ENCODE results near the gene KDM7A. TPM values are rescaled to one million over a fixed set of nuclear protein-coding genes. Genes with fewer than 3 reads are reported as not detected.

The KDM7A gene
- total RNA-seq, 3 donors from 2014 or later, result 6.3 to 9.5 (median 7.4) TPM

DNA sequence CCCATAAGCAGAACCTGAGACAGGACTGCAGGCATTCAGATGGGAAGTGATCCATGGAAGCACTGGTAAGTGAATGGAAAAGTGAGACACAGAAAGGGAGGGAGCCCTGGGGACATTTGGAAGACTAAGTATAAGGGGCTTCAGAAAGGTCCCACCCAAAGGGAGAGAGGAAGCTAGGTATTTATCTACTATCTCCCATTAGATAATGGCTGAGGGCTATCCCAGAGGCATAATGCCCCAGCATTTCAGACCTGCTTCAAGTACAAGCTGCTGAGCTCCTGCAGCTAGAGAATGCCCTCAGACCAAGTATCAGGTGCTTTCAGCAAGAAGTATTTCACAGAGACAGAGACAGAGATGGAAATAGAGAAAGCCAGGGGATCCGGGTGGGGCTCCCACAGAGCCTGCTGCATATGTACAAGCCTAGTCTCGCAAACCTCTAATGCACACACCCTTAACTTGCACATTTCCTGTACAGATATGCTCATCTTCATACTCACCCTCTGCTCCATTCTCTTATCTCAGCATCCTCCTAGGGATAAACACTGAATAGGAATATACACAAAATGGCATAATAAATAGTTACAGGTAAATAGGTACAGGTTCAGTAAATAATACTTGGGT, 20.2 kb downstream of the KDM7A start:
- no peaks in the 10 kb centered on the region for H3K27me3 Mint-ChIP-seq (ENCODE audit: low read depth)
- peaks cover 56% of the 10 kb centered on the region for H3K4me1 Mint-ChIP-seq (ENCODE audit: low read depth)
- no peak for DNase-seq
- H3K4me3 Mint-ChIP-seq, result no peak overlapping the region
- ATAC-seq, result no peak
- no peaks in the 10 kb centered on the region for H3K9me3 Mint-ChIP-seq
- H3K36me3 Mint-ChIP-seq (ENCODE audit: insufficient read depth), result peaks cover 17% of the 10 kb centered on the region

DNA sequence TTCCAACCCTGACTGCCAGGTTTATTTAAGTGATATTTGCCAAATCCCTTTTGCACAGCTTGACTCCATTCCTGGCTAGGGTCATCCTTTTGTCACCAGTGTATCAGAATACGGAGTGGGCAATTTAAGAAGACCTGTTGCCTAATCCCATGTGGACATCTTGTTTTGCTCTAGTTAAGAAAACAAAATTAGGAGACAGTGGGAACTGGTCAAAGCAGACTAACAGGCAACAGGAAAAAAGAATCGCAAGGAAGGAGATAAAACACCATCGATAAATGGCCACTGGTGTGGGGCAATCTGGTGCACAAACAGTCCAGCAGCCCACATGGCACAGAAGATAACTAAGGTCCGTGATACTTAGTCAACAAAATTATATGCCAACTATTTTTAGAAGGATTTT, 21.4 kb downstream of the KDM7A start:
- Mint-ChIP-seq H3K27me3 (ENCODE audit: low read depth) (no peaks in the 10 kb centered on the region), H3K4me3 (no peak overlapping the region), H3K9me3 (no peaks in the 10 kb centered on the region), H3K36me3 (ENCODE audit: insufficient read depth) (peaks cover 17% of the 10 kb centered on the region), H3K4me1 (ENCODE audit: low read depth) (peaks cover 52% of the 10 kb centered on the region)
- no peak for ATAC-seq
- no peak for DNase-seq

DNA sequence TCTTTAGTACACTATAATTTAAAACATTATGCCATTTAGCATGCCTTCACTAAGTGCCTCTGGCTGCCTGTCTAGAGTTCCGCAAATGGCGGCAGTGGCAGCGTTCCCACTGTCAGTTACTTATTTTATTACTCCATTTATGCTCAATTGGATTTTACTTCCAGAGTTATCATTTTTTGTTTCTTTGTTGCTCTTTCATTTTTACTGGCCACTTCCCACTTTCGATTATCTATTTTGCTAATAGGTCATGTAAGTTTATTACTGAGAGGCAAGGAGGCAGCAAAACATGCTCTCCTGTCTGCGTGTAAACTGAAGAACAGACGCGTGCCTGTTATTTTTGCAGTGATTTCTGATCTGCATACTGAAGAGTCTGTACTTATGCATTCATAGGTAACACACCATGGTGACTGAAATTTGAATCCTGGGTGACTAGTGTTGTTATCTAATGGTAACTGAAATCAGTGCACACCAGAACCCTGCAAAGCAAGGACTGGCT, 23.1 kb downstream of the KDM7A start:
- Mint-ChIP-seq H3K4me3 (no peak overlapping the region), H3K9me3 (no peaks in the 10 kb centered on the region), H3K36me3 (ENCODE audit: insufficient read depth) (peaks cover 18% of the 10 kb centered on the region), H3K27me3 (ENCODE audit: low read depth) (no peaks in the 10 kb centered on the region), H3K4me1 (ENCODE audit: low read depth) (peaks cover 60% of the 10 kb centered on the region)
- no peak for ATAC-seq
- DNase-seq, result no peak

DNA sequence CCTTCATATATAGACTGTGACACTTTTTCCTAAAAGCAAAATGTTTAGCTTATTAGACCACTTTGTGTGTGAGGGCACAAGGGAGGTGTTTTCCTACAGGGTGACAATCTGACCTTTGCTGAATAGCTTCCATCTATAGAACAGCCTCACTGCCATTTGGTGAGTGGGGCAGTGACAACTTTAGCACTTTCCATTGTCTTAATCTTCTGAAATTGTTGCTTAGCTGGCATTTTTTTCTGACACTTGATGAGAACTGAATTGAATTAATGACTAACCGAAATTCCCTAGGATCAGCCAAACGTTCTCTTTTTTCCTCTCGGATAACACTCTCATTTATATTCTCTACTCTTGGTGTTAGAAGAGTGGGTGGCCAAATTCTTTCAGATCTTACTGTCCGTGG, 30.2 kb downstream of the KDM7A start:
- Mint-ChIP-seq H3K4me1 (ENCODE audit: low read depth) (peaks cover 64% of the 10 kb centered on the region), H3K27me3 (ENCODE audit: low read depth) (no peaks in the 10 kb centered on the region), H3K9me3 (peaks cover 11% of the 10 kb centered on the region), H3K36me3 (ENCODE audit: insufficient read depth) (peaks cover 32% of the 10 kb centered on the region), H3K4me3 (no peak overlapping the region)
- no peak for DNase-seq
- ATAC-seq, result no peak

DNA sequence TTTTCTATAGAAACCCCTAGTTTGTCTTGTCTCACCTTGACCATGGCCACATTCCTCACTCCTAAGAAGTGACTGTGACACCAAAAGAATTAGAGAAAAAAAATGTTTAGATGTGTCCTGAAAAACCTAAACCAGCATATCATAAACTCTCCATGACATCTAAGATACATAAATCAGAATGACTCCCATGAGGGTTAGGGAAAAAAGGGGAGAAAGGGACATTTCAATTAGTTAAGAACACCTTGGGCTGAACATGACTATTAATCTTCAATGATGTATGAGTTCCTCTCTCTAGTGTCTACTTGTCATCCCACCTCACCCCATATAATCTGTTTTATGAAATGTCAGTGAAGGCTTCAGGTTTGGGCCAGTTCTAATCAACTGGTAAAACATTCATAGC, 31.1 kb downstream of the KDM7A start:
- no peak for ATAC-seq
- Mint-ChIP-seq H3K4me3 (no peak overlapping the region), H3K9me3 (peaks cover 11% of the 10 kb centered on the region), H3K4me1 (ENCODE audit: low read depth) (peaks cover 64% of the 10 kb centered on the region), H3K36me3 (ENCODE audit: insufficient read depth) (peaks cover 36% of the 10 kb centered on the region), H3K27me3 (ENCODE audit: low read depth) (no peaks in the 10 kb centered on the region)
- no peak for DNase-seq

DNA sequence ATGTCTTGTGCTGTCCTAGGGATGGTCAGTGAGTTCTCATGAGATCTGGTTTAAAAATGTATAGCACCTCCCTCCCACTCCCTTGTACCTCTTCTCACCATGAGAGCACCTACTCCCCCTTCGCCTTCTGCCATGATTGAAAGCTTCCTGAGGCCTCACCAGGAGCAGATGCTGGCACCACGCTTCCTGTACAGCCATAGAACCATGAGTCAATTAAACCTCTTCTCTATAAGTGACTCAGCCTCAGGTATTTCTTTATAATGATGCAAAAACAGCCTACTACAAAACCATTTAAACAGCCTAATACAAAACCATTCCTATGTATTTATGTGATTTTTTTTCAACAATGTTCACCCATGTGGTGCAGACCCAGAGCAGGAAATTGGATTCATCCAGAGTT, 32.0 kb downstream of the KDM7A start:
- Mint-ChIP-seq H3K4me1 (ENCODE audit: low read depth) (peaks cover 62% of the 10 kb centered on the region), H3K9me3 (peaks cover 11% of the 10 kb centered on the region), H3K27me3 (ENCODE audit: low read depth) (no peaks in the 10 kb centered on the region), H3K4me3 (no peak overlapping the region), H3K36me3 (ENCODE audit: insufficient read depth) (peaks cover 36% of the 10 kb centered on the region)
- ATAC-seq (peak in 1 of 2 donors; percentile 18), DNase-seq (no peak)

DNA sequence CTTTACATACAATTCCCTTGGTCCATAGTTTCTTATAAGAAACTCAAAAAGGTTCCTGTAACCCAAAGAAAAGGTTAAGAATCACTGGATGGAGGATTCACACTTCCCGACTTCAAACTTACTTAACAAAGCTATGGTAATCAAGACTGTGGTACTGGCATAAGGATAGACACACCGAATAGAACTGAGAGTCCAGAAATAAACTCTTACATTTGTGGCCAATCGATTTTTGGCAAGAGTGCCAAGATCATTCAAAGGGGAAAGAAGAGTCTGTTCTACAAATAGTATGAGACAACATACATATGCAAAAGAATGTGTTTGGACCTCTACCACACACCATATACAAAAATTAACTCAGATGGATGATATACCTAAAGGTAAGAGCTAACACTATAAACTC, 32.8 kb downstream of the KDM7A start:
- Mint-ChIP-seq H3K4me1 (ENCODE audit: low read depth) (peaks cover 59% of the 10 kb centered on the region), H3K4me3 (no peak overlapping the region), H3K36me3 (ENCODE audit: insufficient read depth) (peaks cover 34% of the 10 kb centered on the region), H3K27me3 (ENCODE audit: low read depth) (no peaks in the 10 kb centered on the region), H3K9me3 (peaks cover 11% of the 10 kb centered on the region)
- DNase-seq, result no peak
- no peak for ATAC-seq

DNA sequence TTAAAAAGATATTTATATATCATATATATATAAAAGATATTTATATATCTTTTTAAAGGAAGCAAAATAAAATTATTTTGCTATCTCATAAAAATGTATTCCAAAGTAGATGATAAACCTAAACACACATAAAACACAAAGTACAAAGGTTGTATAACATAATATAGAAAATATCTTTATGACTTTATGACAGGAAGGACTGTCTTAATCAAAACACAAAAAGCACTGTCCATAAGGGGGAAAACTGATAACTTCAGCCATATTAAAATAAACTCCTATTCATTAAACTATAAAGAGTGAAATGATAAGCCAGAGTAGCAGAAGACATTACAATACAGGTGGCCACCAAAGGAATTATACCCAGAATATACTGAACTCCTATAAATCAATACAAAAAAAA, 34.8 kb downstream of the KDM7A start:
- Mint-ChIP-seq H3K4me3 (no peak overlapping the region), H3K27me3 (ENCODE audit: low read depth) (no peaks in the 10 kb centered on the region), H3K9me3 (peaks cover 11% of the 10 kb centered on the region), H3K36me3 (ENCODE audit: insufficient read depth) (peaks cover 32% of the 10 kb centered on the region), H3K4me1 (ENCODE audit: low read depth) (peaks cover 53% of the 10 kb centered on the region)
- ATAC-seq (no peak), DNase-seq (no peak)

DNA sequence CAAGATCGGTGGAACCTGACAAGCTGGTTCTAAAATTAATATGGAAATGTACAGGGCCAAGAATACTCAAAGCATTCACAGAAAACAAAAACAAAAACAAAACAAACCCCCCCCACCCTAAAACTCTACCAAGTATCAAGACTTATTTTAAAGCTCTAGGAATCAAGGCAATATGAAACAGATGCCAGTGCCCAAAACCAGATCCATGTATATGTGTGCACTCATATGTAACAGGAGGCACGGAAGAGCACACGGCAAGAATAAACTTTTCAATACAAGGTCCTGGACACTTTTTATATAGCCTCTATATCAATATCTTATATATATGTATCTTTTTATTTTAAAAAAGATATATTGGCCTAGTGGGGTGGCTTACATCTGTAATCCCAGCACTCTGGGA, 35.5 kb downstream of the KDM7A start:
- H3K36me3 Mint-ChIP-seq (ENCODE audit: insufficient read depth), result peaks cover 25% of the 10 kb centered on the region
- ATAC-seq, result no peak
- peaks cover 46% of the 10 kb centered on the region for H3K4me1 Mint-ChIP-seq (ENCODE audit: low read depth)
- H3K4me3 Mint-ChIP-seq, result no peak overlapping the region
- DNase-seq, result no peak
- H3K9me3 Mint-ChIP-seq, result peaks cover 11% of the 10 kb centered on the region
- no peaks in the 10 kb centered on the region for H3K27me3 Mint-ChIP-seq (ENCODE audit: low read depth)

DNA sequence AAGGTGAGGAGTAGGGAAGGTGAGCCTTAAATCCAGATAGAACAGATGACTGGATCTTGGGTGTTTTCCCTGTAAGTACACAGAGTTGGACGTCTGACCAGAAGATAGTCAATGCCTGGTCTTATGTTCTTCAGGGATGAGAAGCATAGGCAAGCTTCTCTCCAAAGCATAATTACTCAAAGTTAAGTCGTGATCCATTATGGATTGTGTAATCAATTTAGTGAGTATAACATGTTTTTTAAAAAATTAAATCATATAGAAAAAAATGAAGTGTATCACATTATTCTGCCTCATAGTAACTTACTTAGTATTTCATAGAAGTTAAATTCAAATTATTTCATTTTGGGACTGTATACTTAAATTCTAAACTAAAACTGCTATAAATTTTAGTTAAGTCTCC, 39.7 kb downstream of the KDM7A start:
- peaks cover 17% of the 10 kb centered on the region for H3K4me1 Mint-ChIP-seq (ENCODE audit: low read depth)
- H3K4me3 Mint-ChIP-seq, result no peak overlapping the region
- H3K27me3 Mint-ChIP-seq (ENCODE audit: low read depth), result no peaks in the 10 kb centered on the region
- ATAC-seq (no peak), DNase-seq (no peak)
- peaks cover 15% of the 10 kb centered on the region for H3K36me3 Mint-ChIP-seq (ENCODE audit: insufficient read depth)
- no peaks in the 10 kb centered on the region for H3K9me3 Mint-ChIP-seq

DNA sequence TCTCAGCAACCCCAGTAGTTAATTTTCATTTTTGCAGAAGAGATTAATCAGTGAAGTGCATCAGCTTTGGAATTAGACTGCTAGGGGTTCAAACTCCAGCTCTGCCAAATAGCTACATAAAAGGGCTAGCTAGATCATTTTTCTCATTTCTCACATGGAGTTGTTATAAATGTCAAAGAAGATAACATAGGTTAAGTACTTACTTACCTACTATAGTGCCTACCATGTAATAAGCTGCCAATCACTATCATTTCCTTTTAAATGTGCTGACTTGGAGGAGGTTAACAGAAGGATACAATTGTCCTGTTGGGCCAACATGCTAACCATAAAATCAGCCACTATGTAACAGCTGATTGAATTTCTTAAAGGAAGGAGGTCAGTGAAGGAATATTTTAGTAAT, 40.7 kb downstream of the KDM7A start:
- Mint-ChIP-seq H3K36me3 (ENCODE audit: insufficient read depth) (peaks cover 20% of the 10 kb centered on the region), H3K4me3 (no peak overlapping the region), H3K4me1 (ENCODE audit: low read depth) (peaks cover 15% of the 10 kb centered on the region), H3K27me3 (ENCODE audit: low read depth) (no peaks in the 10 kb centered on the region), H3K9me3 (no peaks in the 10 kb centered on the region)
- DNase-seq, result no peak
- no peak for ATAC-seq

DNA sequence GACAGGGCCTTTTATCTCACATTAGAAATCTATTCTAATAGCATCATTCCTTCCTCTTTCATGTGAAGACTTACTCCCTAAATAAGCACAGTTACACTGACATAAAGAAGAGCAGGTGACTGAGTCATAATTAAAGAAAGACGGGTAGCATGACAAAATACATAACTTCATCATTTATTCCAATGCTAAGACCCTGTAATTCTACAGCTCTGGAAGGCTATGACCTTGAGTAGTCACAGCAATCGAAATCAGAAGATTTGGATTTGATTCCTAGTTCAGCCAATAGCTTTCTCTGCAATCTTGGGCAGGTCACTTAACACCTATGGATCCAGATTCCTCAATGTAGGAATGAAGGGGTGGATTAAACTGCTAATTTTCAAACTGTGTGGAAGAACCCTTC, 42.7 kb downstream of the KDM7A start:
- no peak for ATAC-seq
- Mint-ChIP-seq H3K27me3 (ENCODE audit: low read depth) (no peaks in the 10 kb centered on the region), H3K4me3 (no peak overlapping the region), H3K9me3 (no peaks in the 10 kb centered on the region), H3K4me1 (ENCODE audit: low read depth) (peaks cover 4% of the 10 kb centered on the region), H3K36me3 (ENCODE audit: insufficient read depth) (peaks cover 26% of the 10 kb centered on the region)
- no peak for DNase-seq

DNA sequence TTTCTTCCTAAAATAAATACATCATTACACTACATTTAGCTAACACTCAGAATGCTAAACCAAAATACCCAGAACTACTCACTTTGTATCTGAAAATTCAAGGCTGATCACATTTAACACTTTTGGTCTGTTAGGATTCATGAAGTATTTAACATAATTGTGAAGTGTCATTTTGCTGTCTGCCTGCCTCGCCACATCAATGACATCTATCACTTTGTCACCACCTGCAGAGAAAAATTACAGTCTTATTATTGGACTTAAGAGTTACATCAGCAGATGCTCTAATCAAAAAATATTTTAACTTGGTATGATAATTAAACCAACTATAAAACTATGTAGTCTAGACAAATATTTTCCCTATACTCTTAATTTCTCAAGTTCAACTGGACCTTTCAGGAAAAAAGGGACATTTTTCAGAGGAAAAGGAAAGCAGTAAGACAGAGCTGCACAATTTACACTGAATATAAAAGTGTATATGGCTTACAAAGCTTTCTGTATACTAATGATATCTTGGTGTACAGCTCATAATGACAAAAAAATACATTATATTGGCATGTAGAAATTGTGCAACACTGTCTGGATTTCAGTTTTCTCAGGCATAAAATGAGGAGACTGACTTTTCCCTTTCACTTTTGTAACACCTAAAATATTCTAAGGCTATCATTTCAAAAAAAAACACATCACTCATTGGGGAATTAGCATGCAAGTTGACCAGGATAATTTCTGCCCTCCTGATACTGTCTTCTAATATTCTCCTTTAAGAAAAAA, 49.2 kb downstream of the KDM7A start:
- peaks cover 9% of the 10 kb centered on the region for H3K4me1 Mint-ChIP-seq (ENCODE audit: low read depth)
- DNase-seq (no peak), ATAC-seq (no peak)
- no peaks in the 10 kb centered on the region for H3K9me3 Mint-ChIP-seq
- H3K36me3 Mint-ChIP-seq (ENCODE audit: insufficient read depth), result peaks cover 41% of the 10 kb centered on the region
- H3K4me3 Mint-ChIP-seq, result no peak overlapping the region
- no peaks in the 10 kb centered on the region for H3K27me3 Mint-ChIP-seq (ENCODE audit: low read depth)

DNA sequence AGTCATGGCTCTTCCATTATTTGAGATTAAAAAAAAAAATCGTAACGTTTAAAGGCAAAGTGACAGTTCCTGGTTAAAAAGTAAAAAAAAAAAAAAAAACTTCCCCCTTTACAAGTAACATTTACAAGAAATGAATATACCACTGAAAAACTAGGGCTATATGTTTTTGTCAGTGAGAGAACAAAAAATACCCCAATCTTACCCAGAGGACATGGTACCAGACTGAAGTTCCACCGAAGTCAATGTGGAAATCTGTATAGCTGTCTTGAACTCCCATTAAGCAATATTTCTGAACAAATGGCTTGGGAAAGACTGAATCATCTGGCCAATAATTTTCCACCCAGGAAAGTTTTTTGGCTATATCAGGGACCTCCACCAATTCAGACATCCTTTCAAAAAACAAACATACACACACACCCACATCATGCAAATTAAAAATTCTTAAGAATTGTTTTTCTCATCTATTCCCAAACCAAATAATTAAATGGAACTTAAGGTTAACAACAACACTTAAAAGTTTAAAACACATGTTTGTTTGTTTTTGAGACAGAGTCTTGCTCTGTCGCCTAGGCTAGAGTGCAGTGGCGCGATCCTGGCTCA, 50.2 kb downstream of the KDM7A start:
- ATAC-seq (no peak), DNase-seq (no peak)
- H3K4me3 Mint-ChIP-seq, result no peak overlapping the region
- H3K4me1 Mint-ChIP-seq (ENCODE audit: low read depth), result peaks cover 9% of the 10 kb centered on the region
- H3K36me3 Mint-ChIP-seq (ENCODE audit: insufficient read depth), result peaks cover 33% of the 10 kb centered on the region
- no peaks in the 10 kb centered on the region for H3K9me3 Mint-ChIP-seq
- H3K27me3 Mint-ChIP-seq (ENCODE audit: low read depth), result no peaks in the 10 kb centered on the region

DNA sequence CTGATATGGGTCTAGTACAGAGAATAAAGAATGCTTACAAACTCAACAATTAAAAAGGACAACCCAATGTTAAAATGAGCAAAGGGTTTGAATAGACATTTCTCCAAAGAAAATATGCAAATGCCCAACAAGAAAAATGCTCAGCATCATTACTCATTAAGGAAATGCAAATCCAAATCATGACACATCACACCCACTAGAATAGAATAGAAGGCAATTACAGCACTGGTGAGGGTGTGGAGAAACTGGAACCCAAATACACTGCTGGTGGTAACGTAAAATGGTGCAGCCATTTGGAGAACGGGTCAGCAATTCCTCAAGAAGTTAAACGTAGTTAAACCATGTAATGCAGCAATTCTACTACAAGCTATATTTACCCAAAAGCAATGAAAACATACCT, 53.8 kb downstream of the KDM7A start:
- Mint-ChIP-seq H3K4me1 (ENCODE audit: low read depth) (peaks cover 9% of the 10 kb centered on the region), H3K36me3 (ENCODE audit: insufficient read depth) (peaks cover 28% of the 10 kb centered on the region), H3K4me3 (no peak overlapping the region), H3K27me3 (ENCODE audit: low read depth) (no peaks in the 10 kb centered on the region), H3K9me3 (no peaks in the 10 kb centered on the region)
- DNase-seq (no peak), ATAC-seq (peak; percentile 62 to 71)
